WTC11 (cell line): Measurements from ENCODE around the gene TTLL11. TPM values are rescaled to one million over a fixed set of nuclear protein-coding genes. Genes with fewer than 3 reads are reported as not detected.

Experiments used
- ATAC-seq: fragments of 200-7000 bp; cut with Tn5 transposase; 2 replicates; pipeline ENCODE4 v1.10.0; 2021; ENCODE audit warnings: mild to moderate bottlenecking, moderate library complexity
- CTCF ChIA-PET: fragments of 300-600 bp; sonication (Branson Sonifier 250); formaldehyde crosslinking; loops from one replicate; lab custom pipeline; 2021; ENCODE audit warnings: antibody characterized with exemption; lab: Charles Lee
- POLR2A ChIA-PET: fragments of 350-600 bp; sonication (Branson Sonifier 250); formaldehyde crosslinking; loops from one replicate; lab custom pipeline; 2021; ENCODE audit warnings: antibody characterized with exemption; lab: Charles Lee
- DNase-seq: peaks from one replicate; pipeline ENCODE4 v3.0.0; 2021; ENCODE audit warnings: low spot score
- H3K27ac Mint-ChIP-seq: 2 replicates; pipeline ENCODE4 v1.8.0; 2021; ENCODE audit warnings: mixed read lengths
- H3K27me3 Mint-ChIP-seq: 2 replicates; pipeline ENCODE4 v1.8.0; 2021; ENCODE audit warnings: low read depth, mild to moderate bottlenecking, moderate library complexity, mixed read lengths
- H3K36me3 Mint-ChIP-seq: 2 replicates; pipeline ENCODE4 v1.8.0; 2021; ENCODE audit warnings: mixed read lengths
- H3K4me1 Mint-ChIP-seq: 2 replicates; pipeline ENCODE4 v1.8.0; 2022; ENCODE audit warnings: mixed read lengths
- H3K4me3 Mint-ChIP-seq: 2 replicates; pipeline ENCODE4 v1.8.0; 2021; ENCODE audit warnings: mild to moderate bottlenecking, moderate library complexity, mixed read lengths
- H3K9me3 Mint-ChIP-seq: 2 replicates; pipeline ENCODE4 v1.8.0; 2021; ENCODE audit warnings: mixed read lengths
- CDX4 ChIP-seq: fragments of 250-450 bp; sonication (Bioruptor Pico); IDR thresholded peaks from 2 replicates; pipeline ENCODE4 v1.9.0; 2021; ENCODE audit warnings: moderate library complexity, mild to moderate bottlenecking, inconsistent platforms, borderline replicate concordance
- CTCF ChIP-seq: fragments of 200-600 bp; IDR thresholded peaks from 2 replicates; pipeline ENCODE4 v1.8.0; 2022; ENCODE audit warnings: antibody characterized with exemption
- E2F1 ChIP-seq: sonication (generic); formaldehyde crosslinking; IDR thresholded peaks from 2 replicates; pipeline ENCODE4 v1.8.0; 2022; ENCODE audit warnings: mild to moderate bottlenecking, missing genetic modification reagents
- E2F5 ChIP-seq: sonication (generic); formaldehyde crosslinking; IDR thresholded peaks from 2 replicates; pipeline ENCODE4 v1.8.1; 2022; ENCODE audit warnings: mild to moderate bottlenecking, moderate library complexity, missing genetic modification reagents
- FOXP4 ChIP-seq: sonication (generic); formaldehyde crosslinking; IDR thresholded peaks from 2 replicates; pipeline ENCODE4 v1.8.0; 2022; ENCODE audit warnings: mild to moderate bottlenecking, missing genetic modification reagents
- HMGA2 ChIP-seq: fragments of 250-450 bp; sonication (Bioruptor Pico); IDR thresholded peaks from 2 replicates; pipeline ENCODE4 v1.4.0; 2021; ENCODE audit warnings: mild to moderate bottlenecking, moderate library complexity
- NFYB ChIP-seq: sonication (generic); formaldehyde crosslinking; conservative IDR thresholded peaks from 2 replicates; pipeline ENCODE4 v1.8.0; 2022; ENCODE audit warnings: low read depth, missing genetic modification reagents
- NR3C1 ChIP-seq: sonication (generic); formaldehyde crosslinking; conservative IDR thresholded peaks from 2 replicates; pipeline ENCODE4 v1.8.1; 2023; ENCODE audit warnings: low read depth, mild to moderate bottlenecking, missing genetic modification reagents
- PRDM15 ChIP-seq: sonication (generic); formaldehyde crosslinking; IDR thresholded peaks from 2 replicates; pipeline ENCODE4 v1.8.0; 2022; ENCODE audit warnings: missing genetic modification reagents
- PRRX2 ChIP-seq: fragments of 250-450 bp; sonication (Bioruptor Pico); IDR thresholded peaks from 2 replicates; pipeline ENCODE4 v1.8.0; 2021; ENCODE audit warnings: mild to moderate bottlenecking
- TP53 ChIP-seq: sonication (generic); formaldehyde crosslinking; IDR thresholded peaks from 2 replicates; pipeline ENCODE4 v1.8.1; 2023; ENCODE audit warnings: mild to moderate bottlenecking, missing genetic modification reagents
- USF2 ChIP-seq: sonication (generic); formaldehyde crosslinking; IDR thresholded peaks from 2 replicates; pipeline ENCODE4 v1.8.1; 2023; ENCODE audit warnings: mild to moderate bottlenecking, missing genetic modification reagents, moderate library complexity
- ZNF121 ChIP-seq: sonication (generic); formaldehyde crosslinking; IDR thresholded peaks from 2 replicates; pipeline ENCODE4 v1.8.0; 2023; ENCODE audit warnings: missing genetic modification reagents
- ZNF263 ChIP-seq: sonication (generic); formaldehyde crosslinking; IDR thresholded peaks from 2 replicates; pipeline ENCODE4 v1.8.1; 2022; ENCODE audit warnings: low read depth, mild to moderate bottlenecking, moderate library complexity, missing genetic modification reagents
- ZNF532 ChIP-seq: fragments of 250-450 bp; sonication (Bioruptor Pico); IDR thresholded peaks from 2 replicates; pipeline ENCODE4 v1.9.0; 2021; ENCODE audit warnings: mild to moderate bottlenecking, borderline replicate concordance
- total RNA-seq: library from RNA; stranded (reverse); gene quantifications from 3 replicates; pipeline ENCODE4 v1.2.3, GENCODE V29; 2021

TTLL11 gene
- total RNA-seq, 1 experiment from 2014 or later = 1.1 TPM

- TF ChIP-seq USF2 (CRISPR knock-in tag) = no peak
- TF ChIP-seq PRRX2 (CRISPR knock-in tag) = no peak
- TF ChIP-seq, all 79 proteins: peak for 0
Observed at GRCh38 chr9:122128007-122128968, 35.2 kb upstream of the TTLL11 start (continued).

GRCh38 chr9:122127396-122127798, 34.3 kb upstream of the TTLL11 start:
- TF ChIP-seq TP53 (CRISPR knock-in tag) (no peak), NFYB (CRISPR knock-in tag) (no peak), PRDM15 (CRISPR knock-in tag) (no peak), ZNF263 (CRISPR knock-in tag) (no peak), NR3C1 (CRISPR knock-in tag) (no peak), ZNF532 (no peak), CDX4 (no peak), HMGA2 (CRISPR knock-in tag) (no peak), FOXP4 (no peak), ZNF121 (CRISPR knock-in tag) (no peak), E2F5 (CRISPR knock-in tag) (no peak), E2F1 (no peak), CTCF (no peak)
- ChIA-PET CTCF (interaction anchor here (0.6 to 24.3 kb wide), 16 partner anchors 12 to 229 kb away, joined by 3 to 627 read pairs (median 25); partner anchors contain the start of genes MORN5 and NDUFA8), POLR2A (interaction anchor here (0.9 to 1.0 kb wide), 2 partner anchors 138 to 219 kb away, joined by 3 read pairs; partner anchors contain the start of genes MRRF and RBM18)
- H3K27me3 Mint-ChIP-seq = peaks cover 50% of the 10 kb centered on the region
- no peaks in the 10 kb centered on the region for H3K9me3 Mint-ChIP-seq
- no peaks in the 10 kb centered on the region for H3K36me3 Mint-ChIP-seq
- H3K4me3 Mint-ChIP-seq = peak overlapping the region; percentile 47
- ATAC-seq (no peak), DNase-seq (no peak)
- H3K4me1 Mint-ChIP-seq = peaks cover 38% of the 10 kb centered on the region
- H3K27ac Mint-ChIP-seq = no peak overlapping the region
